DOHH2 (cell line): ENCODE measurements around the gene SLC4A11.
"Not testable (repeated sequence)": the region's sequence is repeated elsewhere in the genome, so short reads cannot be mapped to it uniquely, and the experiment has no call there.

Experiments
- H3F3A ChIP-seq: fragments of 200-600 bp; sonication (generic), shearing (Covaris generic); 2 replicates; pipeline ENCODE4 v1.6.0; 2016; ENCODE audit warnings: antibody characterized with exemption, mild to moderate bottlenecking; ENCODE audit not compliant: control insufficient read depth, insufficient read depth
- H3K27ac ChIP-seq: fragments of 200-600 bp; sonication (generic); 2 replicates; pipeline ENCODE4 v1.5.1; 2014; ENCODE audit warnings: low read depth, mild to moderate bottlenecking, low read length, moderate library complexity
- H3K27me3 ChIP-seq: fragments of 200-600 bp; sonication (generic); 2 replicates; pipeline ENCODE4 v1.6.1; 2014; ENCODE audit warnings: mild to moderate bottlenecking, low read length, mixed read lengths; ENCODE audit not compliant: control insufficient read depth
- H3K36me3 ChIP-seq: fragments of 200-600 bp; sonication (generic); 2 replicates; pipeline ENCODE4 v1.6.1; 2014; ENCODE audit warnings: mild to moderate bottlenecking, low read length, moderate library complexity, mixed read lengths; ENCODE audit not compliant: control insufficient read depth
- H3K4me1 ChIP-seq: fragments of 200-600 bp; sonication (generic); 2 replicates; pipeline ENCODE4 v1.6.1; 2014; ENCODE audit warnings: mild to moderate bottlenecking, low read length, mixed read lengths; ENCODE audit not compliant: control insufficient read depth
- H3K4me2 ChIP-seq: fragments of 200-600 bp; sonication (generic); 2 replicates; pipeline ENCODE4 v1.6.0; 2014; ENCODE audit warnings: mild to moderate bottlenecking, low read length, moderate library complexity
- H3K4me3 ChIP-seq: fragments of 200-600 bp; sonication (generic); 2 replicates; pipeline ENCODE4 v1.5.1; 2014; ENCODE audit warnings: mild to moderate bottlenecking, low read length, mixed read lengths
- H3K79me2 ChIP-seq: fragments of 200-600 bp; sonication (generic); 2 replicates; pipeline ENCODE4 v1.6.1; 2014; ENCODE audit warnings: mild to moderate bottlenecking, low read length, mixed read lengths; ENCODE audit not compliant: control insufficient read depth
- H3K9me2 ChIP-seq: fragments of 200-600 bp; sonication (generic); replicated peaks from 2 replicates; pipeline ENCODE4 v1.6.1; 2014; ENCODE audit warnings: mild to moderate bottlenecking, low read length, mixed read lengths; ENCODE audit not compliant: control insufficient read depth
- H3K9me3 ChIP-seq: fragments of 200-600 bp; sonication (generic); 2 replicates; pipeline ENCODE4 v1.6.1; 2014; ENCODE audit warnings: antibody characterized with exemption, low read length, mixed read lengths; ENCODE audit not compliant: control insufficient read depth, insufficient read depth
- H4K20me1 ChIP-seq: fragments of 200-600 bp; sonication (generic); 2 replicates; pipeline ENCODE4 v1.6.0; 2014; ENCODE audit warnings: low read depth, mild to moderate bottlenecking, antibody characterized with exemption, low read length, moderate library complexity; ENCODE audit not compliant: control insufficient read depth, insufficient read depth
- EZH2phosphoT487 ChIP-seq: fragments of 200-600 bp; sonication (generic); IDR thresholded peaks from 2 replicates; pipeline ENCODE4 v1.6.1; 2017; ENCODE audit warnings: borderline replicate concordance, mild to moderate bottlenecking, antibody characterized with exemption, low read length, moderate library complexity, mixed read lengths
- TF ChIP-seq, protein P1 (sequence below): fragments of 200-600 bp; sonication (generic); IDR thresholded peaks from one replicate; pipeline ENCODE4 v1.5.1; 2014; ENCODE audit warnings: antibody characterized with exemption, mild to moderate bottlenecking, low read depth, low read length; ENCODE audit not compliant: poor library complexity, severe bottlenecking

SLC4A11 gene

GRCh38 chr20:3183896-3184612, 54.9 kb downstream of the SLC4A11 start:
- Histone ChIP-seq H3K4me1 (no peaks in the 10 kb centered on the region), H3K36me3 (no peaks in the 10 kb centered on the region), H3K9me2 (no peaks in the 10 kb centered on the region), H3K4me2 (no peak overlapping the region), H3K9me3 (no peaks in the 10 kb centered on the region), H3K27ac (no peak overlapping the region), H3K79me2 (no peaks in the 10 kb centered on the region), H3F3A (peaks cover 4% of the 10 kb centered on the region; the same call in 1 of the 2 replicates), H3K27me3 (no peaks in the 10 kb centered on the region), H3K4me3 (no peak overlapping the region), H4K20me1 (no peaks in the 10 kb centered on the region)
- TF ChIP-seq, protein P1, sequence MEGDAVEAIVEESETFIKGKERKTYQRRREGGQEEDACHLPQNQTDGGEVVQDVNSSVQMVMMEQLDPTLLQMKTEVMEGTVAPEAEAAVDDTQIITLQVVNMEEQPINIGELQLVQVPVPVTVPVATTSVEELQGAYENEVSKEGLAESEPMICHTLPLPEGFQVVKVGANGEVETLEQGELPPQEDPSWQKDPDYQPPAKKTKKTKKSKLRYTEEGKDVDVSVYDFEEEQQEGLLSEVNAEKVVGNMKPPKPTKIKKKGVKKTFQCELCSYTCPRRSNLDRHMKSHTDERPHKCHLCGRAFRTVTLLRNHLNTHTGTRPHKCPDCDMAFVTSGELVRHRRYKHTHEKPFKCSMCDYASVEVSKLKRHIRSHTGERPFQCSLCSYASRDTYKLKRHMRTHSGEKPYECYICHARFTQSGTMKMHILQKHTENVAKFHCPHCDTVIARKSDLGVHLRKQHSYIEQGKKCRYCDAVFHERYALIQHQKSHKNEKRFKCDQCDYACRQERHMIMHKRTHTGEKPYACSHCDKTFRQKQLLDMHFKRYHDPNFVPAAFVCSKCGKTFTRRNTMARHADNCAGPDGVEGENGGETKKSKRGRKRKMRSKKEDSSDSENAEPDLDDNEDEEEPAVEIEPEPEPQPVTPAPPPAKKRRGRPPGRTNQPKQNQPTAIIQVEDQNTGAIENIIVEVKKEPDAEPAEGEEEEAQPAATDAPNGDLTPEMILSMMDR, result no peak
- TF ChIP-seq EZH2phosphoT487, result no peak

DNA sequence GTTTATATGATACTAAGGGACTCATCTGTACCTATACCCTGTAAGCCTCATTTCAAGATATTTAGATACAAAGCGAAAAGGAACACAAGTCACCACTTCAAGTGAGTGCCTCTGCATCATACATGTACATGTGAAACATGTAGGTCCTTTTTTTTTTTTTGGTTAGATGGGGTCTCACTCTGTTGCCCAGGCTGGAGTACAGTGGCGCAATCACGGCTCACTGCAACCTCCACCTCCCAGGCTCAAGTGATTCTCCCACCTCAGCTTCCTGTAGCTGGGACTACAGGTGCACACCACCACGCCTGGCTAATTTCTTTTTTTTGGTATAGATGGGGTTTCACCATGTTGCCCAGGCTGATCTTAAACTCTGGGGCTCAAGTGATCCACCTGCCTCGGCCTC, 56.6 kb downstream of the SLC4A11 start:
- not testable (repeated sequence) for H3K36me3 ChIP-seq, H3K79me2 ChIP-seq, H3K4me1 ChIP-seq, H3K27ac ChIP-seq, H3K4me2 ChIP-seq, H4K20me1 ChIP-seq, H3K27me3 ChIP-seq, H3K9me2 ChIP-seq, H3K9me3 ChIP-seq, H3K4me3 ChIP-seq, H3F3A ChIP-seq

DNA sequence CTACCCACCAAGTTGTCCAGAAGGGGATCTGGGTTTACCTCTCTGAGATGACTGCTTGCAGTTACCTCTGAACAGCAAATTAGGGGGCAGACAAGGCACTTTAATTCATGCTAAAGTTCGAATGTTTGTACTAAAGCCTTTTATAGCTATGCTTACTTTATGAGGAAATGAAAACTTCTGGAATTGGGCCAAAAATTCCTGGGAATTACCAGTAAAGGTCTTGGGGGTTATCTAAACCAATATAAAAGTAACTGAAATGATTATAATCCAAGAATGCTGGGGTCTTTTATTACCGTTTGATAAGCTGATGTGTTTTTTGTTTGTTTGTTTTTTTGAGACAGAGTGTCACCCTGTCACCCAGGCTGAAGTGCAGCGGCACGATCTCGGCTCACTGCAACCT, 57.7 kb downstream of the SLC4A11 start:
- no peaks in the 10 kb centered on the region for H4K20me1 ChIP-seq
- no peaks in the 10 kb centered on the region for H3K27me3 ChIP-seq
- no peak for TF ChIP-seq EZH2phosphoT487
- TF ChIP-seq, protein P1, result no peak
- peaks cover 4% of the 10 kb centered on the region; the same call in 1 of the 2 replicates for H3F3A ChIP-seq
- no peaks in the 10 kb centered on the region for H3K36me3 ChIP-seq
- H3K4me2 ChIP-seq, result no peak overlapping the region
- no peaks in the 10 kb centered on the region for H3K9me3 ChIP-seq
- no peak overlapping the region for H3K4me3 ChIP-seq
- H3K79me2 ChIP-seq, result no peaks in the 10 kb centered on the region
- no peaks in the 10 kb centered on the region; the same call in 1 of the 2 replicates for H3K4me1 ChIP-seq
- no peaks in the 10 kb centered on the region for H3K9me2 ChIP-seq
- no peak overlapping the region for H3K27ac ChIP-seq

GRCh38 chr20:3180319-3180718, 58.7 kb downstream of the SLC4A11 start:
- Histone ChIP-seq H3K27ac (no peak overlapping the region), H3K36me3 (no peaks in the 10 kb centered on the region), H3K4me3 (no peak overlapping the region), H3K4me2 (no peak overlapping the region), H4K20me1 (no peaks in the 10 kb centered on the region), H3K79me2 (no peaks in the 10 kb centered on the region), H3K9me3 (no peaks in the 10 kb centered on the region), H3K9me2 (no peaks in the 10 kb centered on the region), H3K4me1 (no peaks in the 10 kb centered on the region; the same call in 1 of the 2 replicates), H3K27me3 (peaks cover 2% of the 10 kb centered on the region), H3F3A (peaks cover 5% of the 10 kb centered on the region)
- TF ChIP-seq, protein P1, result no peak
- no peak for TF ChIP-seq EZH2phosphoT487
